GM23248 (cell line): Measurements from ENCODE around the gene NGF. TPM values are rescaled to one million over a fixed set of nuclear protein-coding genes. Genes with fewer than 3 reads are reported as not detected.

ENCODE experiments used
- DNase-seq: peaks from one replicate; pipeline ENCODE4 v3.0.0-alpha.2; 2015
- H2AFZ ChIP-seq: fragments of 200-600 bp; sonication (generic); 2 replicates; pipeline ENCODE4 v1.6.1; 2016; ENCODE audit warnings: antibody characterized with exemption
- H3F3A ChIP-seq: fragments of 200-600 bp; sonication (generic); 2 replicates; pipeline ENCODE4 v1.6.1; 2016; ENCODE audit warnings: mild to moderate bottlenecking, antibody characterized with exemption, mixed run types; ENCODE audit not compliant: insufficient read depth
- H3K27ac ChIP-seq: fragments of 200-600 bp; sonication (generic); 2 replicates; pipeline ENCODE4 v1.5.1; 2016; ENCODE audit warnings: mild to moderate bottlenecking
- H3K27me3 ChIP-seq: fragments of 200-600 bp; sonication (generic); replicated peaks from 2 replicates; pipeline ENCODE4 v1.6.1; 2016; ENCODE audit warnings: mild to moderate bottlenecking; ENCODE audit not compliant: insufficient read depth
- H3K36me3 ChIP-seq: fragments of 200-600 bp; sonication (generic); 2 replicates; pipeline ENCODE4 v1.6.1; 2016; ENCODE audit warnings: low read depth, mild to moderate bottlenecking
- H3K4me1 ChIP-seq: fragments of 200-600 bp; sonication (generic); 2 replicates; pipeline ENCODE4 v1.6.1; 2016; ENCODE audit warnings: mild to moderate bottlenecking; ENCODE audit not compliant: insufficient read depth
- H3K4me2 ChIP-seq: fragments of 200-600 bp; sonication (generic); one replicate; pipeline ENCODE4 v1.6.1; 2016; ENCODE audit warnings: mild to moderate bottlenecking; ENCODE audit not compliant: unreplicated experiment
- H3K4me3 ChIP-seq: fragments of 200-600 bp; sonication (generic); 2 replicates; pipeline ENCODE4 v1.5.1; 2016; ENCODE audit warnings: mild to moderate bottlenecking
- H3K79me2 ChIP-seq: fragments of 200-600 bp; sonication (generic); 2 replicates; pipeline ENCODE4 v1.6.1; 2016; ENCODE audit warnings: mild to moderate bottlenecking; ENCODE audit not compliant: insufficient read depth
- H3K9ac ChIP-seq: fragments of 200-600 bp; sonication (generic); 2 replicates; pipeline ENCODE4 v1.6.1; 2016; ENCODE audit warnings: mild to moderate bottlenecking
- H3K9me2 ChIP-seq: fragments of 200-600 bp; sonication (generic); 2 replicates; pipeline ENCODE4 v1.6.1; 2016; ENCODE audit warnings: mixed run types, mild to moderate bottlenecking, moderate library complexity; ENCODE audit not compliant: insufficient read depth
- H3K9me3 ChIP-seq: fragments of 200-600 bp; sonication (generic); one replicate; pipeline ENCODE4 v1.6.1; 2017; ENCODE audit warnings: low read depth
- H4K20me1 ChIP-seq: fragments of 200-600 bp; sonication (generic); 2 replicates; pipeline ENCODE4 v1.6.0; 2016; ENCODE audit not compliant: insufficient read depth
- EZH2 ChIP-seq: fragments of 200-600 bp; sonication (generic); IDR thresholded peaks from 2 replicates; pipeline ENCODE4 v1.6.1; 2018; ENCODE audit warnings: antibody characterized with exemption, mild to moderate bottlenecking; ENCODE audit not compliant: insufficient read depth, poor library complexity, severe bottlenecking
- EZH2phosphoT487 ChIP-seq: fragments of 200-600 bp; sonication (generic); IDR thresholded peaks from 2 replicates; pipeline ENCODE4 v1.6.1; 2018; ENCODE audit warnings: antibody characterized with exemption, moderate library complexity, mild to moderate bottlenecking, low read depth; ENCODE audit not compliant: insufficient read depth
- WGBS, 2 experiments: methylation state at CpG; one replicate each; pipeline ENCODE4 v1.1.6; 2015 to 2017; ENCODE audit warnings: low lambda C conversion rate in 2 of 2, low coverage in 1 of 2; ENCODE audit errors: missing lambda C conversion rate in 2 of 2; 5-methylcytosine and 5-hydroxymethylcytosine counted together
- in situ Hi-C: fragments of 300-500 bp; cut with MboI; formaldehyde crosslinking; loops from 2 replicates; pipeline ENCODE4 v1.15.0; 2020
- polyA plus RNA-seq: library from polyadenylated mRNA; unstranded; fragments of >200 nt; fragmentation: Nextera tagmentation; extraction: Ambion mirVana; gene quantifications from 2 replicates; pipeline ENCODE4 v1.2.1, GENCODE V29; 2016
- total RNA-seq: library from RNA; depleted of rRNA; stranded (reverse); fragments of >200 nt; shearing (Covaris generic); gene quantifications from 2 replicates; pipeline ENCODE4 v1.2.3, GENCODE V29; 2014

Gene NGF
- total and polyA plus RNA-seq, 2 experiments from 2014 or later = 27.1 to 52.9 TPM

GRCh38 chr1:115308969-115309368, 29.1 kb downstream of the NGF start:
- Histone ChIP-seq H3K4me1 (peaks cover 50% of the 10 kb centered on the region), H3K9me3 (no peaks in the 10 kb centered on the region), H3K9me2 (no peaks in the 10 kb centered on the region), H3K4me3 (no peak overlapping the region), H3F3A (peaks cover 61% of the 10 kb centered on the region), H2AFZ (no peak overlapping the region), H3K27ac (no peak overlapping the region), H4K20me1 (no peaks in the 10 kb centered on the region), H3K79me2 (peaks cover 100% of the 10 kb centered on the region), H3K4me2 (no peak overlapping the region), H3K36me3 (peaks cover 30% of the 10 kb centered on the region), H3K27me3 (no peaks in the 10 kb centered on the region), H3K9ac (no peak overlapping the region)
- TF ChIP-seq EZH2 = no peak
- TF ChIP-seq EZH2phosphoT487 = no peak
- no peak for DNase-seq
- 100% methylated on average over 1 of the region's 1 CpG for WGBS, 2 experiments
- in situ Hi-C loops = no loop called here

DNA sequence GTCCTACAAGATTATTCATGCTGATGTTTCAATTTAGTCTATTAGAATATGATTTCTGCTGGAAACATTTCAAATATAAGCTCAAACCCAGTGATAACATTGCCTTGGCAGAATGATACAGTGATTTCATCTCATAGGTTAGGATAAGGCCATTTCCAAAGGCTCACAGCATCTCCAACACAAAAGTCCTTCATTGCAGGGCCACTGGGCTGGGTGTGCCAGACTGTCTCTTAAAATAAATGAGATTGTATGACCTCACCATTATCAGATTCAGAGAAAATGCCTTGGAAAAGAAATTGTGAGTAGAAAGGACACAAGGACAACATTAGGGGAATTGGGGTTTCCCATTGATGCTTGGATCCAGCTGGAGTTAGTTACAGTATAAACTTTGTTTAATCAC, 30.4 kb downstream of the NGF start:
- Histone ChIP-seq H3K79me2 (peaks cover 93% of the 10 kb centered on the region), H3K4me3 (no peak overlapping the region), H3K27ac (no peak overlapping the region), H3F3A (peaks cover 61% of the 10 kb centered on the region), H2AFZ (no peak overlapping the region), H3K9me3 (no peaks in the 10 kb centered on the region), H3K9ac (no peak overlapping the region), H3K36me3 (peaks cover 30% of the 10 kb centered on the region), H3K4me1 (peaks cover 48% of the 10 kb centered on the region), H3K27me3 (no peaks in the 10 kb centered on the region), H4K20me1 (no peaks in the 10 kb centered on the region), H3K4me2 (no peak overlapping the region), H3K9me2 (no peaks in the 10 kb centered on the region)
- in situ Hi-C loops = no loop called here
- DNase-seq = no peak
- TF ChIP-seq EZH2 (no peak), EZH2phosphoT487 (no peak)

GRCh38 chr1:115306146-115306545, 31.9 kb downstream of the NGF start:
- in situ Hi-C loops = no loop called here
- H3K4me1 ChIP-seq = peaks cover 46% of the 10 kb centered on the region
- H3K4me2 ChIP-seq = no peak overlapping the region
- H3K79me2 ChIP-seq = peaks cover 82% of the 10 kb centered on the region
- H3K27ac ChIP-seq = no peak overlapping the region
- H3K9me3 ChIP-seq = no peaks in the 10 kb centered on the region
- no peak for DNase-seq
- H3K36me3 ChIP-seq = peaks cover 34% of the 10 kb centered on the region
- H3K9ac ChIP-seq = no peak overlapping the region
- no peaks in the 10 kb centered on the region for H4K20me1 ChIP-seq
- peaks cover 59% of the 10 kb centered on the region for H3F3A ChIP-seq
- 95 to 98% methylated on average over 2 of the region's 2 CpGs for WGBS, 2 experiments
- no peak overlapping the region for H3K4me3 ChIP-seq
- TF ChIP-seq EZH2phosphoT487 = no peak
- TF ChIP-seq EZH2 = no peak
- no peak overlapping the region for H2AFZ ChIP-seq
- H3K9me2 ChIP-seq = no peaks in the 10 kb centered on the region
- no peaks in the 10 kb centered on the region for H3K27me3 ChIP-seq

DNA sequence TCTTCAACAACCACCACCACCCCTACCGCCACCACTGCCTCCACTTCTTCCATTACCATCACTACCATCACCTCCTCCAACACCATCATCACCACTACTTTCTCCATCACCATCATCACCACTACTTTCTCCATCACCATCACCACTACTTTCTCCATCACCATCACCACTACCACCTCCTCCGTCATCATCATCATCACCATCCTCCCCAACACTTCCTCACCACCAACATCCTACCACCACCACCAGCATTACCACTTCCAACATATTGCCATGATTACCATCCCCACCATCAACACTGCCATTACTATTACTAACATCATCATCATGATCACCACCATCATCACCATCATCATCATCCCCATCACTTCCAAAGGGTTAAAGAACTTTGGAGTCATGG, 34.7 kb downstream of the NGF start:
- Histone ChIP-seq H3K4me3 (no peak overlapping the region), H3K27me3 (no peaks in the 10 kb centered on the region), H4K20me1 (no peaks in the 10 kb centered on the region), H3K9ac (no peak overlapping the region), H3K36me3 (peaks cover 27% of the 10 kb centered on the region), H2AFZ (no peak overlapping the region), H3F3A (peaks cover 66% of the 10 kb centered on the region), H3K4me2 (no peak overlapping the region), H3K79me2 (peaks cover 82% of the 10 kb centered on the region), H3K27ac (peak overlapping the region; percentile 90), H3K4me1 (peaks cover 67% of the 10 kb centered on the region), H3K9me3 (no peaks in the 10 kb centered on the region), H3K9me2 (no peaks in the 10 kb centered on the region)
- 100% methylated on average over 2 of the region's 2 CpGs for WGBS, 2 experiments
- in situ Hi-C loops = no loop called here
- TF ChIP-seq EZH2 (no peak), EZH2phosphoT487 (no peak)
- no peak for DNase-seq

- peaks cover 82% of the 10 kb centered on the region for H3K79me2 ChIP-seq
Measured at GRCh38 chr1:115302390-115302961, 35.6 kb downstream of the NGF start.

More at GRCh38 chr1:115302390-115302961, 35.6 kb downstream of the NGF start:
- DNase-seq = peak; percentile 96
- Histone ChIP-seq H3K4me3 (peak overlapping the region; percentile 34; the same call in 1 of the 2 replicates), H4K20me1 (no peaks in the 10 kb centered on the region), H3K9me3 (no peaks in the 10 kb centered on the region), H3K9ac (peak overlapping the region; percentile 66), H3K4me1 (peaks cover 74% of the 10 kb centered on the region), H2AFZ (0 out of 2 replicates have a peak overlapping the region, but pooled peaks have one; percentile 25), H3K4me2 (peak overlapping the region; percentile 77), H3F3A (peaks cover 66% of the 10 kb centered on the region), H3K27me3 (no peaks in the 10 kb centered on the region), H3K36me3 (peaks cover 22% of the 10 kb centered on the region), H3K9me2 (no peaks in the 10 kb centered on the region), H3K27ac (peak overlapping the region; percentile 90)
- in situ Hi-C loops = no loop called here
- WGBS, 2 experiments = 1 to 2% methylated on average over 9 of the region's 9 CpGs
- TF ChIP-seq EZH2phosphoT487 (no peak), EZH2 (no peak)
